Testis (tissue), 2 donors: ENCODE measurements around the gene GNA14.

Experiments
- POLR2A ChIP-seq: fragments of 450-650 bp; IDR thresholded peaks from one replicate; pipeline ENCODE4 v1.6.1; 2017; ENCODE audit warnings: antibody characterized with exemption, mild to moderate bottlenecking, moderate library complexity
- TF ChIP-seq, protein P1 (sequence below), 3 experiments: fragments of 450-650 bp in 2 of 3; fragments of 200-600 bp in 1 of 3; sonication (generic) in 1 of 3; IDR thresholded peaks; one replicate each; pipeline ENCODE4 v1.5.1; 2016 to 2019; ENCODE audit warnings: antibody characterized with exemption in 3 of 3, mild to moderate bottlenecking in 2 of 3, moderate library complexity in 1 of 3

- TF ChIP-seq, protein P1, sequence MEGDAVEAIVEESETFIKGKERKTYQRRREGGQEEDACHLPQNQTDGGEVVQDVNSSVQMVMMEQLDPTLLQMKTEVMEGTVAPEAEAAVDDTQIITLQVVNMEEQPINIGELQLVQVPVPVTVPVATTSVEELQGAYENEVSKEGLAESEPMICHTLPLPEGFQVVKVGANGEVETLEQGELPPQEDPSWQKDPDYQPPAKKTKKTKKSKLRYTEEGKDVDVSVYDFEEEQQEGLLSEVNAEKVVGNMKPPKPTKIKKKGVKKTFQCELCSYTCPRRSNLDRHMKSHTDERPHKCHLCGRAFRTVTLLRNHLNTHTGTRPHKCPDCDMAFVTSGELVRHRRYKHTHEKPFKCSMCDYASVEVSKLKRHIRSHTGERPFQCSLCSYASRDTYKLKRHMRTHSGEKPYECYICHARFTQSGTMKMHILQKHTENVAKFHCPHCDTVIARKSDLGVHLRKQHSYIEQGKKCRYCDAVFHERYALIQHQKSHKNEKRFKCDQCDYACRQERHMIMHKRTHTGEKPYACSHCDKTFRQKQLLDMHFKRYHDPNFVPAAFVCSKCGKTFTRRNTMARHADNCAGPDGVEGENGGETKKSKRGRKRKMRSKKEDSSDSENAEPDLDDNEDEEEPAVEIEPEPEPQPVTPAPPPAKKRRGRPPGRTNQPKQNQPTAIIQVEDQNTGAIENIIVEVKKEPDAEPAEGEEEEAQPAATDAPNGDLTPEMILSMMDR (IDR thresholded peaks at IDR 0.05), result no peak
- no peak for TF ChIP-seq POLR2A
Observed at GRCh38 chr9:77427256-77427927, 220.7 kb downstream of the GNA14 start.
